B cell (primary cell): ENCODE data around the gene RNF112. TPM values are rescaled to one million over a fixed set of nuclear protein-coding genes. Genes with fewer than 3 reads are reported as not detected.

Source experiments
- ATAC-seq: fragments of 200-7000 bp; cut with Tn5 transposase; one replicate; pipeline ENCODE4 v1.10.0; 2021; ENCODE audit warnings: low read depth, mild to moderate bottlenecking, moderate number of reproducible peaks, moderate library complexity
- CTCF ChIA-PET: fragments of 350-600 bp; sonication (Branson Sonifier 250); formaldehyde crosslinking; loops from one replicate; lab custom pipeline; 2021; ENCODE audit warnings: antibody characterized with exemption, inconsistent platforms; lab: Charles Lee
- POLR2A ChIA-PET: fragments of 350-600 bp; sonication (Branson Sonifier 250); formaldehyde crosslinking; loops from one replicate; lab custom pipeline; 2021; ENCODE audit warnings: antibody characterized with exemption; lab: Charles Lee
- DNase-seq: peaks from one replicate; pipeline ENCODE4 v3.0.0; 2013
- H2AFZ ChIP-seq: 2 replicates; pipeline ENCODE4 v1.6.1; 2012; ENCODE audit warnings: mild to moderate bottlenecking, low read depth, low read length; ENCODE audit not compliant: insufficient read depth, poor library complexity, severe bottlenecking
- H3K27ac ChIP-seq, 2 donors: 1 replicate in 1 of 2; 2 replicates in 1 of 2; pipeline ENCODE4 v1.5.1; 2012 to 2013; ENCODE audit warnings: low read length in 2 of 2, mild to moderate bottlenecking in 2 of 2, moderate library complexity in 1 of 2
- H3K27me3 ChIP-seq, 4 experiments: fragments of 200-600 bp in 1 of 4; sonication (generic) in 1 of 4; replicated peaks in 1 of 4; 1 replicate in 2 of 4; 2 replicates in 2 of 4; pipeline versions ENCODE4 v1.6.1 to v1.7.0; 2013 to 2016; ENCODE audit warnings: low read length in 3 of 4, mild to moderate bottlenecking in 2 of 4, mixed read lengths in 1 of 4, moderate library complexity in 1 of 4; ENCODE audit not compliant: insufficient read depth in 4 of 4, control insufficient read depth in 3 of 4; ENCODE audit errors: control extremely low read depth in 1 of 4
- H3K36me3 ChIP-seq, 2 experiments: replicated peaks in 1 of 2; 1 replicate in 1 of 2; 2 replicates in 1 of 2; pipeline versions ENCODE4 v1.6.1 to v1.7.1; 2013; ENCODE audit warnings: low read length in 1 of 2; ENCODE audit not compliant: insufficient read depth in 2 of 2, control insufficient read depth in 1 of 2; ENCODE audit errors: control extremely low read depth in 1 of 2, extremely low read depth in 1 of 2
- H3K4me1 ChIP-seq, 2 donors: fragments of 200-600 bp in 1 of 2; sonication (generic) in 1 of 2; 1 replicate in 1 of 2; 2 replicates in 1 of 2; pipeline versions ENCODE4 v1.5.1 to v1.6.1; 2013 to 2017; ENCODE audit warnings: low read length in 2 of 2; ENCODE audit not compliant: control insufficient read depth in 2 of 2, insufficient read depth in 2 of 2
- H3K4me2 ChIP-seq: replicated peaks from 2 replicates; pipeline ENCODE3; 2012; ENCODE audit warnings: mild to moderate bottlenecking, low read depth, low read length; ENCODE audit not compliant: poor library complexity, severe bottlenecking
- H3K4me3 ChIP-seq, 5 experiments: fragments of 200-600 bp in 1 of 5; sonication (generic) in 1 of 5; 1 replicate in 3 of 5; 2 replicates in 2 of 5; pipeline versions ENCODE4 v1.5.1 to v1.7.0; 2011 to 2016; ENCODE audit warnings: low read length in 4 of 5, mild to moderate bottlenecking in 4 of 5, low read depth in 2 of 5, control low read depth in 1 of 5, moderate library complexity in 1 of 5; ENCODE audit not compliant: insufficient read depth in 1 of 5; ENCODE audit errors: control extremely low read depth in 1 of 5, extremely low read depth in 1 of 5
- H3K79me2 ChIP-seq: fragments of 200-600 bp; sonication (generic); one replicate; pipeline ENCODE4 v1.6.0; 2016; ENCODE audit warnings: low read length; ENCODE audit not compliant: control insufficient read depth, insufficient read depth
- H3K9ac ChIP-seq: fragments of 200-600 bp; sonication (generic); 2 replicates; pipeline ENCODE4 v1.6.1; 2017; ENCODE audit warnings: mild to moderate bottlenecking, low read length, moderate library complexity
- H3K9me3 ChIP-seq, 3 donors: one replicate each; pipeline versions ENCODE4 v1.6.1 to v1.7.1; 2013; ENCODE audit warnings: low read length in 2 of 3; ENCODE audit not compliant: control insufficient read depth in 2 of 3, insufficient read depth in 1 of 3; ENCODE audit errors: control extremely low read depth in 1 of 3
- H4K20me1 ChIP-seq: 2 replicates; pipeline ENCODE4 v1.6.0; 2012; ENCODE audit warnings: mild to moderate bottlenecking, low read length; ENCODE audit not compliant: insufficient read depth, control insufficient read depth, poor library complexity, severe bottlenecking
- H3K27ac Mint-ChIP-seq: one replicate; pipeline ENCODE4 v1.8.0; 2021; ENCODE audit warnings: mixed read lengths
- H3K27me3 Mint-ChIP-seq: one replicate; pipeline ENCODE4 v1.8.0; 2021; ENCODE audit warnings: mixed read lengths
- H3K4me1 Mint-ChIP-seq: one replicate; pipeline ENCODE4 v1.8.0; 2021; ENCODE audit warnings: mixed read lengths
- H3K4me3 Mint-ChIP-seq: one replicate; pipeline ENCODE4 v1.8.0; 2021; ENCODE audit warnings: mixed read lengths
- H3K9me3 Mint-ChIP-seq: one replicate; pipeline ENCODE4 v1.8.0; 2022; ENCODE audit warnings: mixed read lengths; ENCODE audit not compliant: insufficient read depth
- CTCF ChIP-seq: fragments of 200-600 bp; IDR thresholded peaks from one replicate; pipeline ENCODE4 v1.8.0; 2022; ENCODE audit warnings: antibody characterized with exemption, mild to moderate bottlenecking
- EZH2 ChIP-seq: IDR thresholded peaks from 2 replicates; pipeline ENCODE4 v1.6.1; 2012; ENCODE audit warnings: borderline replicate concordance, low read depth, mild to moderate bottlenecking, moderate library complexity, low read length; ENCODE audit not compliant: insufficient read depth, poor library complexity, severe bottlenecking
- WGBS: methylation state at CpG from one replicate; pipeline ENCODE4 v1.1.5; 2013; ENCODE audit warnings: missing lambda C conversion rate; ENCODE audit not compliant: insufficient coverage; 5-methylcytosine and 5-hydroxymethylcytosine counted together
- intact Hi-C: fragments of 100-400 bp; cut with micrococcal nuclease; formaldehyde crosslinking; loops from one replicate; pipeline ENCODE4 v1.10.0; 2022
- polyA plus RNA-seq: library from polyadenylated mRNA; depleted of rRNA; stranded (reverse); fragments of >200 nt; gene quantifications from 2 replicates; pipeline ENCODE4 v1.2.3, GENCODE V29; 2012
- total RNA-seq, 2 donors: library from RNA; stranded (reverse); fragments of 120-200 nt in 1 of 2; gene quantifications; 1 replicate in 1 of 2; 2 replicates in 1 of 2; pipeline versions ENCODE4 v1.2.3 to v1.2.4, GENCODE V29; 2013 to 2022

Gene RNF112
- total and polyA plus RNA-seq, 2 donors (not counting 1 experiment from before 2014, with no cell fraction given), result 0.30 to 0.62 TPM

GRCh38 chr17:19386974-19387920, 23.8 kb upstream of the RNF112 start, which contains the start of gene MFAP4:
Gene MFAP4, minus strand, starts transcription at chr17:19387190. Its CDS starts 35 bp downstream, at chr17:19387155.
- ChIA-PET POLR2A (interaction anchor here (0.6 kb wide), 1 partner anchor 8 kb away, joined by 3 read pairs; no protein-coding TSS in a partner anchor), CTCF (interaction anchor here (0.6 kb wide), 1 partner anchor 45 kb away, joined by 3 read pairs; no protein-coding TSS in a partner anchor)
- 23% methylated on average over 11 of the region's 22 CpGs for WGBS
- Histone ChIP-seq H3K36me3 (peaks cover 0 to 22% of the 10 kb centered on the region in 2 experiments), H2AFZ (no peak within 1 kb of the TSS), H3K4me2 (no peak within 1 kb of the TSS), H3K79me2 (no peaks in the 10 kb centered on the region), H3K4me3 (no peak within 1 kb of the TSS), H3K9ac (no peak within 1 kb of the TSS), H4K20me1 (peaks cover 12% of the 10 kb centered on the region), H3K9me3 (no peaks in the 10 kb centered on the region), H3K27ac (no peak within 1 kb of the TSS), H3K4me1 (no peaks in the 10 kb centered on the region), H3K27me3 (peaks cover 0 to 20% (median 0%) of the 10 kb centered on the region in 4 experiments)
- Mint-ChIP-seq H3K27ac (no peak within 1 kb of the TSS), H3K9me3 (no peaks in the 10 kb centered on the region), H3K4me1 (no peaks in the 10 kb centered on the region), H3K27me3 (peaks cover 21% of the 10 kb centered on the region), H3K4me3 (no peak within 1 kb of the TSS)
- TF ChIP-seq EZH2, result no peak
- no peak for TF ChIP-seq CTCF
- ATAC-seq (no peak), DNase-seq (no peak)
- intact Hi-C loops, result no loop called here
